ENCODE results near the gene SMAD2.

- TF ChIP-seq GATA3 (IDR thresholded peaks at IDR 0.05; ENCODE audit: low read depth, low read length) (no peak), GATA2 (IDR thresholded peaks at IDR 0.05; ENCODE audit: low read depth, low read length) (no peak)
Measured at GRCh38 chr18:47829831-47830230, 100.6 kb downstream of the SMAD2 start.
